ENCODE data around the gene SASS6. TPM values are rescaled to one million over a fixed set of nuclear protein-coding genes. Genes with fewer than 3 reads are reported as not detected.

SASS6 gene
- total RNA-seq, 2 experiments from 2014 or later, result 12.1 to 18.7 TPM

DNA sequence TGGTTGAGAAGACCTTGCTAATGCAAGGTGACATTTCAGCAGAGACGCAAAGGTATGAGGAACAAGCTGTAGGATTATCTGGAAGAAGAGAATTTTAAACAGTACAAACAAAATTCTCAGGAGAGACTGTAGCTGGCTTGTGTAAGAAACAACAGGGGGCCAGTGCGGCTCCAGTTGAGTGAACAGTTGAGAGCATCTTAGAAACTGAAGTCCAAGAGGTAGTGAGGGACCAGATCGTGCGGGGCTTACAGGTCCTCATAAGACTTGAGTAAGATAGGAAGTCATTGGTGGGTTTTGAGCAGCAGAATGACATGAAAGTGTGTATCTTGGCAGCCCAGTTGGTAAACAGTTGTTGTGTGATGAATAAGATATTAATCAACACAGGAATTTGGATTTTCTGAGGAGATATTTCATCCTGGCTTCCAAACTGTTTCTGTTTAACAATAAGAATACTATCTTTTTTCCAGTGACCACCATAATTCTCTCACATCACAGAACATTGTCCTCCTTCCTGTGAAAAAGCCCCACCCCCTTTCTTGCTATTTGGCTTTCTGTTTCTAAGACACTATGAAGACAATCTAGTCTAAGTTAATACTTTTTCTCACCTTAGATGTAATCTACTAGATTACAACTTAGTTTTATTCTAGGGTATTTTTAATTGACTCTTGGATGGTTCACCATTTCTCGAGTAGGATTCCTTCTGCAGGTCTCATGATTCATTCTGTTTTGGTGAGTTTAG lies 62.4 kb downstream of the SASS6 start:
- intact Hi-C loops (cut with micrococcal nuclease; ENCODE audit: unreplicated experiment), result no loop called here
- H3K4me2 ChIP-seq (ENCODE audit: low read length), result no peak overlapping the region
- H3K4me1 ChIP-seq (ENCODE audit: insufficient read depth, low read length, poor library complexity, severe bottlenecking), result peaks cover 18% of the 10 kb centered on the region
- H3K9me2 ChIP-seq (ENCODE audit: insufficient read depth, low read length), result no peaks in the 10 kb centered on the region
- no peaks in the 10 kb centered on the region for H3K9me3 ChIP-seq (ENCODE audit: low read length)
- ChIA-PET CTCF (ENCODE audit: unreplicated experiment) (no interaction called here), POLR2A (interaction anchor here (0.6 to 1.2 kb wide), 3 partner anchors 17 to 464 kb away, joined by 3 to 7 read pairs (median 3); no protein-coding TSS in a partner anchor)
- H3K27ac ChIP-seq (ENCODE audit: low read depth, low read length, poor library complexity, severe bottlenecking), result no peak overlapping the region
- H4K20me1 ChIP-seq (ENCODE audit: insufficient read depth, low read length), result no peaks in the 10 kb centered on the region
- DNase-seq (ENCODE audit: low spot score), result no peak
- H3K36me3 ChIP-seq (ENCODE audit: insufficient read depth, low read length), result peaks cover 90% of the 10 kb centered on the region
- no peak overlapping the region for H3K4me3 ChIP-seq (ENCODE audit: low read depth, low read length, poor library complexity, severe bottlenecking)
- BruUV-seq (replicated peaks), result no TSS peak
- no peak overlapping the region for H2AFZ ChIP-seq (ENCODE audit: low read length)
- TF ChIP-seq CTCF (conservative IDR thresholded peaks at IDR 0.05; ENCODE audit: low read length) (no peak), EZH2phosphoT487 (IDR thresholded peaks at IDR 0.05; ENCODE audit: borderline replicate concordance, low read depth, low read length) (no peak)
- H3K79me2 ChIP-seq (ENCODE audit: insufficient read depth, low read depth, low read length), result no peaks in the 10 kb centered on the region

DNA sequence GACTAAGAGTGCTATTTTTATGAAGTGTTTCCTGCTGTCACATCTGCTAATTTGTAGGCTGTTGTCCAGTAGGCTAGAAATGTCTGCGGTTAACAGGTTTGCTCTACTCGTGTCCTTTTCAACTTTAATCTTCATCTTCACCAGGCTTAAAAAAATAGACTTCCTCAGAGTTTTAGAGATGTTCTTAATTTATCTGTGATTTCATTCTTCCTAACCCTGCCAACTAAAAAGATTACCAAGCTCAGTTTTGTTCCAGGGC lies 66.8 kb downstream of the SASS6 start:
- POLR2A ChIA-PET, result interaction anchor here (0.7 to 1.1 kb wide), 5 partner anchors 9 to 74 kb away, joined by 3 to 6 read pairs (median 5); no protein-coding TSS in a partner anchor
- TF ChIP-seq CTCF (conservative IDR thresholded peaks at IDR 0.05; ENCODE audit: low read length) (no peak), EZH2phosphoT487 (IDR thresholded peaks at IDR 0.05; ENCODE audit: borderline replicate concordance, low read depth, low read length) (no peak)
- H3K36me3 ChIP-seq (ENCODE audit: insufficient read depth, low read length), result peaks cover 89% of the 10 kb centered on the region

More for the DNA sequence above, 66.8 kb downstream of the SASS6 start:
- Histone ChIP-seq H3K27ac (ENCODE audit: low read depth, low read length, poor library complexity, severe bottlenecking) (peak overlapping the region; percentile 85), H2AFZ (ENCODE audit: low read length) (no peak overlapping the region), H3K4me3 (ENCODE audit: low read depth, low read length, poor library complexity, severe bottlenecking) (peak overlapping the region; percentile 37), H3K4me1 (ENCODE audit: insufficient read depth, low read length, poor library complexity, severe bottlenecking) (peaks cover 30% of the 10 kb centered on the region), H3K9me3 (ENCODE audit: low read length) (no peaks in the 10 kb centered on the region), H4K20me1 (ENCODE audit: insufficient read depth, low read length) (no peaks in the 10 kb centered on the region), H3K4me2 (ENCODE audit: low read length) (peak overlapping the region; percentile 57), H3K79me2 (ENCODE audit: insufficient read depth, low read depth, low read length) (no peaks in the 10 kb centered on the region), H3K9me2 (ENCODE audit: insufficient read depth, low read length) (no peaks in the 10 kb centered on the region)
- intact Hi-C loops (cut with micrococcal nuclease; ENCODE audit: unreplicated experiment), result no loop called here
- no TSS peak for BruUV-seq (replicated peaks)
- DNase-seq (ENCODE audit: low spot score), result peak; percentile 72
- CTCF ChIA-PET (ENCODE audit: unreplicated experiment), result no interaction called here
